Activated CD4-positive, alpha-beta T cell treated with anti-CD3 and anti-CD28 coated beads, Interleukin-2, amount 50 U/mL, for 1 hour (primary cell): ENCODE measurements around the gene UGT1A9.
"Not testable (repeated sequence)": the region's sequence is repeated elsewhere in the genome, so short reads cannot be mapped to it uniquely, and the experiment has no call there.

Source experiments
- DNase-seq: peaks from one replicate; pipeline ENCODE4 v3.0.0-alpha.2; 2020

UGT1A9 gene

GRCh38 chr2:233671290-233672161 lies at the start of gene UGT1A9:
TSS of gene UGT1A9 (plus strand) at chr2:233671898. CDS start at chr2:233671935, 37 bp downstream.
- DNase-seq = no peak

- no peak for DNase-seq
Observed at GRCh38 chr2:233627331-233628025, 44.2 kb upstream of the UGT1A9 start.

DNA sequence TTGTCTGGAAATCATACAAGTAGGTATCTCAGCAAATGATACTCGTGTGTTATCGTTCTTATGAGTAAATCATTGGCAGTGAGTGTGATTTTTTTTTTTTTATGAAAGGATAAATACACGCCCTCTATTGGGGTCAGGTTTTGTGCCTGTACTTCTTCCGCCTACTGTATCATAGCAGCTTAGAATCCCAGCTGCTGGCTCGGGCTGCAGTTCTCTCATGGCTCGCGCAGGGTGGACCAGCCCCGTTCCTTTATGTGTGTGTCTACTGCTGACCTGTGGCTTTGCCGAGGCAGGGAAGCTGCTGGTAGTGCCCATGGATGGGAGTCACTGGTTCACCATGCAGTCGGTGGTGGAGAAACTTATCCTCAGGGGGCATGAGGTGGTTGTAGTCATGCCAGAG lies 35.4 kb upstream of the UGT1A9 start, which contains the start of gene UGT1A10:
Gene UGT1A10 (plus strand): TSS at position 143 of the 400 bp plus-strand sequence. CDS start 75 bp downstream, at position 218.
- not testable (repeated sequence) for DNase-seq

DNA sequence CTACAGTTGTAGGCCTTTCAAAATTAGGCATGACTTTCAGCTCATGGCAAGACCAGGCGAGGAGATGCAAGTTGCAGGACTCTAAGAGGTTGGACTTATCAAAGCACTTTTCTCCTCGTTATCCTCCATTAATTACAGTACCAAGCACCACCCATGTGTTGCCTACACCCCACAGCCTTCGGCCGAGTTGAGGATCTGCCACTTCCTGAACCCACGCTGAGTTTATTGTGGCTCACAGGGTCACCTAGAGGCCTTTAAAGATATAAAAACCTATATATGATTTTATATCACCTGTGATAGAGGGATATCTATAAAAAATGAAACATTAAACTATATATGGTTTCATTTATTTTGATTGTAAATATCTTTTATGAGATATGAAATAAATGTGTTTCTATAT lies 32.9 kb upstream of the UGT1A9 start:
- no peak for DNase-seq

DNA sequence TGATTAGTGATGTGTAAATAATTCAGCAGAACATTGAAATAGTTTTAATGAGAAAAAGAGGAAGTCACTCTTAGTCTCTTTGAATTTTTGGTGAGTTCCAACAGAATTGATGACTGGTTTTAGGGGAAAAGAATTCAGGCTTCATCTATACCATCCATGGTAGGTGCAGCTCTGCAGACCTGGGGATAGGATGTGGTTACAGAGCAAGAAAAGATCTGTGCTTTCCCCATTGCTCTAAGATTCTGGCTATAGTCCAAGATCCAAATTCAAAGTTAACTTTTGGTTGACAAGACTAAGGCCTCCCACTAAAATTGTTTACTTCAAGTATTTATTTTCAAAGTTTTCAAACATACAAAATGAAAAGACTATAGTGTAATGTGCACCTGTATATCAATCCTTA lies 31.8 kb upstream of the UGT1A9 start:
- DNase-seq = no peak

GRCh38 chr2:233643128-233643527 lies 28.6 kb upstream of the UGT1A9 start:
- no peak for DNase-seq

DNA sequence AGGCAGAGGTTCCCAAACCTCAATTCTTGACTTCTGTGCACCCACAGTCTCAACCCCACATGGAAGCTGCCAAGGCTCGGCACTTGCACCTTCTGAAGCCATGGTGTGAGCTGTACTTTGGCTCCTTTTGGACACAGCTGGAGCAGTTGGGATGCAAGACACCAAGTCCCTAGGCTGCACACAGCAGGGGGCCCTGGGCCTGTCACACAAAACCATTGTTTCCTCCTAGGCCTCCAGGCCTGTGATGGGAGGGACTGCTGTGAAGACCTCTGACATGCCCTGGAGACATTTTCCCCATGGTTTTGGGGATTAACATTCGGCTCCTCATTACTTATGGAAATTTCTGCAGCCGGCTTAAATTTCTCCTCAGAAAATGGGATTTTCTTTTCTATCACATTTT lies 25.7 kb upstream of the UGT1A9 start:
- DNase-seq = not testable (repeated sequence)

GRCh38 chr2:233650981-233651380 lies 20.7 kb upstream of the UGT1A9 start:
- DNase-seq = no peak

- no peak for DNase-seq
Observed at GRCh38 chr2:233651430-233651829, 20.3 kb upstream of the UGT1A9 start.

- DNase-seq = no peak
Observed at GRCh38 chr2:233654501-233654900, 17.2 kb upstream of the UGT1A9 start.

- DNase-seq = no peak
Observed at GRCh38 chr2:233655043-233655442, 16.7 kb upstream of the UGT1A9 start.

DNA sequence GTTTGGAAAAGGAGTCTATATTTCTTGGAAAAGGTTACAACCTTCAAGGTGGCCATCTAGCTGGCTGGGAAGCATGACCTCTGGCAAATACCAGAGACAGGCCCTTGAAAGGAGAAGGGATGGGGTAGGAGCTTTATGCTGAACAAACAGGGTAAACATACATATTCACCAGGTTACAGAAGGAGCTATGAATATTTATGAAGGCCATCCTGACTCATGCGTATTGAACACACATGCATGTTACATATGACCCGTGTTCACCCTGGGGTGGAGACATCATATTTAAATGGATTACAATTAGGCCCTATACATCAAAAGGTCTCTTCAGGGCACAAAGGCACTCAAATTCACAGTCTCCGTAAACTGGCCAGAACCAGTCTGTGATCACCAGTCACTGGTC lies 15.8 kb upstream of the UGT1A9 start:
- not testable (repeated sequence) for DNase-seq

- DNase-seq = no peak
Observed at GRCh38 chr2:233656443-233656842, 15.3 kb upstream of the UGT1A9 start.

DNA sequence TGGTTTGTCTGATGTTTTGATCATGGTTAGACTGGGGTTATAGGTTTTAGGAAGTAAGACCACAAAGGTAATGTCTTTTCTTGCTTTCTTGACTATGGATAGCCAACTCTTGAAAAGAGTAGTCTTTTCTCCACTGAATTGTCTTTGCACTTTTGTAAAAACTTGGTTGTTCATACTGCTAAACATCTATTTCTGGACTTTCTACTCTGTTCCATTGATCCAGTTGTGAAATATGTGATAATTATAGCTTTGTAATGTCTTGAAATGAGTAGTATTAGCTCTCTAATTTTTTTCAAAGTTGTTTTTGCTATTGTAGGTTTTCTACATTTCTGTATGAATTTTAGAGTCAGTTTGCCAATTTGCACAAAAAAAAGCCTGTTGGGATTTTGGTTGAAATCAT lies 13.1 kb upstream of the UGT1A9 start:
- no peak for DNase-seq

- DNase-seq = no peak
Observed at GRCh38 chr2:233663911-233664310, 7.8 kb upstream of the UGT1A9 start.

DNA sequence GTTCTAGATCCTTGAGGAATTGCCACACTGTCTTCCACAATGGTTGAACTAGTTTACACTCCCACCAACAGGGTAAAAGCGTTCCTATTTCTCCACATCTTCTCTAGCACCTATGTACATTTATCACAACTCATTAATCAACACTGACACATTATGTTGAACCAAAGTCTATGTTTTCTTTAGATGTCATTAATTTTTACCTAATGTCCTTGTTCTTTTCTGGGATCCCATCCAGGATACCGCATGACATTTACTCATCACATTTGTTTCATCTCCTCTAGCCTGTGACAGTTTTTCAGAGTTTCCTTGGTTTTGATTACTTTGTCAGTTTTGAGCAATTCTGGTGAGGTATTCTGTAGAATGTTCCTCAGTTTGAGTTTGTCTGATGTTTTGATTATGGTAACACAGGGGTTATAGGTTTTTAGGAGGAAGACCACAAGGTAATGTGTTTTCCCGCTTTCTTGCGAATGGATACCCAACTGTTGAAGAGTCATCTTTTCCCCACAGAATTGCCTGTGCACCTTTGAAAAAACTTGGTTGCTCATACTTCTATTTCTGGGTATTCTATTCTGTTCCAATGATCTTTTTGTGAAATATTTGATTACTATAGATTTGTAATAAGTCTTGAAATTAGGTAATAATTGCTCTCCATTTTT lies 3.0 kb upstream of the UGT1A9 start:
- DNase-seq = no peak

- no peak for DNase-seq
Observed at GRCh38 chr2:233672886-233673285, 1.2 kb downstream of the UGT1A9 start.

DNA sequence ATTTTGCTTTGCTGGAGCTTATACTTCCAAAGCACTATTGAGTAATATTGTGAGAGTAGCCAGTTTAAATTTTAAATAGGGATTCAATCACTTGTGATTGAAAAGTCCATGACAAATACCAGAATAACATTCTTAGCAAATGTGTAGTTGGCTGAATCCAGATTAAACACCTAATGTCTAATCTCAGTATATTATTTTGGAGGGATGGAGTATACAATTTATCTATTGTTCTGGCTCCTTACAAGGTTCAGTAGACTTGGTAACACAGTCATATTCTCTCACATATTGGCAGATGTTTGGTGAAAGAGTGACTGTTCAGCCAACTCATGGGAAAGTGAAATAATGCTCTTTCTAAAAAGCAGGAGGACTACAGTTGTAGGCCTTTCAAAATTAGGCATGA lies 2.2 kb downstream of the UGT1A9 start:
- no peak for DNase-seq

DNA sequence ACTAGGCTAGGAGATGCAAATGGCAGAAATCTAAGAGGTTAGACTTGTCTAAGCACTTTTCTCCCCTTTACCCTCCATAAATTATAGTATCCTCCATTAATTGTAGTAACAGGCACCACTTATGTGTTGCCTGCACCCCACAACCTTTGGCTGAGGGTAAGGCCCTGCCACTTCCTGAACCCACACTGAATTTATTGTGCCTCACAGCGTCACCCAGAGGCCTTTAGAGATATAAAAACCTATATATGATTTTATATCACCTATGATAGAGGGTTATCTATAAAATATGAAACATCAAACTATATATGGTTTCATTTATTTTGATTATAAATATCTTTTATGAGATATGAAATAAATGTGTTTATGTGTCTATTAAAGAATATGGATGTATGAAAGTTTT lies 2.6 kb downstream of the UGT1A9 start:
- DNase-seq = no peak

GRCh38 chr2:233674995-233675394 lies 3.3 kb downstream of the UGT1A9 start:
- DNase-seq = no peak

GRCh38 chr2:233676046-233676445 lies 4.3 kb downstream of the UGT1A9 start:
- no peak for DNase-seq

DNA sequence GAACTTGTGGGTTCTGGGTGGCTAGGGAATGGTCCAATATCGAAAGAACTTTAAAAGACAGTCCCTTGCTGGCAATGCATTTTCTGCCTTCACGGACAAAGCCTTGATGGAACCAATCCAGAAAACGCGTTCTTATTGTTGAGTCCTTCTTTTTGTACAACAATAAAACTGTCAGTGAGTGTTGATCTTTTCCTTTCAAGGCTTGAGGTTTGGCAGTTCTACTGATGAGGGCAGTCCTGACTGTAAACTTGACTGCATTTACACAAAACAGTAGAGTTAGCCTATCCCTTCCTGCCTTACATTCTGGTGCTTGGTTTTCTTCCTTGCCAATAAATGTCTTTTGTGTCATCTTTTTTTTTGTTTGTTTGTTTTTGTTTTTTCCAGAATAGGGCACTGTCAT lies 7.5 kb downstream of the UGT1A9 start:
- DNase-seq = no peak

- no peak for DNase-seq
Observed at GRCh38 chr2:233680361-233681045, 8.8 kb downstream of the UGT1A9 start.
